Karpas-422 (cell line): ENCODE results near the gene CKB. TPM values are rescaled to one million over a fixed set of nuclear protein-coding genes. Genes with fewer than 3 reads are reported as not detected.

Source experiments
- DNase-seq: peaks from one replicate; pipeline ENCODE4 v3.0.0-alpha.2; 2015
- H2AFZ ChIP-seq: fragments of 200-600 bp; sonication (generic); 2 replicates; pipeline ENCODE4 v1.6.1; 2014; ENCODE audit warnings: antibody characterized with exemption, low read length, mixed read lengths
- H3K27ac ChIP-seq: fragments of 200-600 bp; sonication (generic); 2 replicates; pipeline ENCODE4 v1.5.1; 2014; ENCODE audit warnings: mild to moderate bottlenecking, low read length, moderate library complexity
- H3K27me3 ChIP-seq: fragments of 200-600 bp; sonication (generic); 2 replicates; pipeline ENCODE4 v1.6.1; 2014; ENCODE audit warnings: low read length, mixed read lengths
- H3K36me3 ChIP-seq: fragments of 200-600 bp; sonication (generic); 2 replicates; pipeline ENCODE4 v1.6.1; 2014; ENCODE audit warnings: low read length, mixed read lengths; ENCODE audit not compliant: insufficient read depth
- H3K4me1 ChIP-seq: fragments of 200-600 bp; sonication (generic); 2 replicates; pipeline ENCODE4 v1.6.1; 2014; ENCODE audit warnings: mild to moderate bottlenecking, low read length, mixed read lengths
- H3K4me2 ChIP-seq: fragments of 200-600 bp; sonication (generic); 2 replicates; pipeline ENCODE4 v1.6.1; 2014; ENCODE audit warnings: low read length, low read depth, mild to moderate bottlenecking; ENCODE audit not compliant: poor library complexity, severe bottlenecking
- H3K4me3 ChIP-seq: fragments of 200-600 bp; sonication (generic); 2 replicates; pipeline ENCODE4 v1.5.1; 2014; ENCODE audit warnings: mild to moderate bottlenecking, antibody characterized with exemption, low read length, mixed read lengths
- H3K79me2 ChIP-seq: fragments of 200-600 bp; sonication (generic); 2 replicates; pipeline ENCODE4 v1.6.1; 2014; ENCODE audit warnings: mild to moderate bottlenecking, low read length, mixed read lengths
- H3K9ac ChIP-seq: fragments of 200-600 bp; sonication (generic); 2 replicates; pipeline ENCODE4 v1.6.0; 2014; ENCODE audit warnings: low read length
- H3K9me2 ChIP-seq: fragments of 200-600 bp; sonication (generic), shearing (Covaris generic); replicated peaks from 2 replicates; pipeline ENCODE4 v1.6.0; 2014; ENCODE audit warnings: mild to moderate bottlenecking, low read length, moderate library complexity; ENCODE audit not compliant: insufficient read depth
- H3K9me3 ChIP-seq: fragments of 300-700, 200-600 bp; sonication (generic); 2 replicates; pipeline ENCODE4 v1.6.1; 2014; ENCODE audit warnings: low read length, mixed read lengths
- H4K20me1 ChIP-seq: fragments of 200-600 bp; sonication (generic); 2 replicates; pipeline ENCODE4 v1.6.1; 2014; ENCODE audit warnings: mild to moderate bottlenecking, antibody characterized with exemption, low read length, low read depth; ENCODE audit not compliant: insufficient read depth
- total RNA-seq: library from RNA; depleted of rRNA; stranded (reverse); fragments of >200 nt; shearing (Covaris generic); gene quantifications from 2 replicates; pipeline ENCODE4 v1.2.3, GENCODE V29; 2014; ENCODE audit warnings: low replicate concordance

The CKB gene
- total RNA-seq, 1 experiment from 2014 or later: 30.4 TPM

GRCh38 chr14:103531421-103532215 lies 9.0 kb upstream of the CKB start:
- peaks cover 31% of the 10 kb centered on the region for H3K4me1 ChIP-seq
- DNase-seq: no peak
- H3K9me2 ChIP-seq: no peaks in the 10 kb centered on the region
- no peak overlapping the region for H3K27ac ChIP-seq
- no peaks in the 10 kb centered on the region for H3K9me3 ChIP-seq
- H4K20me1 ChIP-seq: peaks cover 13% of the 10 kb centered on the region; the same call in 1 of the 2 replicates
- H3K79me2 ChIP-seq: peaks cover 36% of the 10 kb centered on the region
- H3K4me3 ChIP-seq: no peak overlapping the region
- no peak overlapping the region for H3K9ac ChIP-seq
- H2AFZ ChIP-seq: no peak overlapping the region
- no peaks in the 10 kb centered on the region for H3K36me3 ChIP-seq
- H3K27me3 ChIP-seq: no peaks in the 10 kb centered on the region
- no peak overlapping the region for H3K4me2 ChIP-seq

- Histone ChIP-seq H3K36me3 (no peaks in the 10 kb centered on the region), H3K27me3 (no peaks in the 10 kb centered on the region), H3K79me2 (peaks cover 36% of the 10 kb centered on the region), H4K20me1 (peaks cover 13% of the 10 kb centered on the region; the same call in 1 of the 2 replicates), H3K4me2 (peak overlapping the region; percentile 83), H2AFZ (no peak overlapping the region), H3K4me1 (peaks cover 31% of the 10 kb centered on the region), H3K9ac (no peak overlapping the region), H3K9me3 (no peaks in the 10 kb centered on the region), H3K9me2 (no peaks in the 10 kb centered on the region), H3K27ac (no peak overlapping the region), H3K4me3 (peak overlapping the region; percentile 93; the same call in 1 of the 2 replicates)
- no peak for DNase-seq
Observed at GRCh38 chr14:103530831-103531230, 8.2 kb upstream of the CKB start.

DNA sequence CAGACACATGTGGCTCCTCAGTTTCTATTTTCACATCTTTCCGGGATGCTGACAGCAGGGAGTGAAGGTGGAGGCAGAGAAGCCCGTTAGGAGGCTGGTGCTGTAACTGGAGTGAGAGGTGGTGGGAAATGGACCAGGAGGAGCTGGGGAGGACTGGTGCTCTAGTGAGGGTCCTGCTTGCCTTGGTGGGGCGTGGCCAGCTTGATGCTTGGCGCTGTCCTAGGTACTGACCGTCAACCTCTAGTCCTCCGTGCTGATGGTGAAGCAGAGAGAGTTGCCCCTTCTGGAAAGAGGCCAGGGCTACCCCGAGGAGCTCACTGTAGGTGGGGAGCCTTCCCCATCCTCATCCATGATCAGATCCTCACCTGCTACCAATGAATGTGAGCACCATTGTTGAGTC lies 7.8 kb upstream of the CKB start:
- no peak overlapping the region for H3K27ac ChIP-seq
- H3K4me3 ChIP-seq: peak overlapping the region; percentile 93
- H3K79me2 ChIP-seq: peaks cover 36% of the 10 kb centered on the region
- peak; percentile 74 for DNase-seq
- no peaks in the 10 kb centered on the region for H3K9me3 ChIP-seq
- H3K36me3 ChIP-seq: no peaks in the 10 kb centered on the region
- peaks cover 31% of the 10 kb centered on the region for H3K4me1 ChIP-seq
- H4K20me1 ChIP-seq: peaks cover 13% of the 10 kb centered on the region; the same call in 1 of the 2 replicates
- H3K4me2 ChIP-seq: peak overlapping the region; percentile 83
- H3K9me2 ChIP-seq: no peaks in the 10 kb centered on the region
- peak overlapping the region; percentile 89 for H3K9ac ChIP-seq
- H3K27me3 ChIP-seq: no peaks in the 10 kb centered on the region
- H2AFZ ChIP-seq: no peak overlapping the region

DNA sequence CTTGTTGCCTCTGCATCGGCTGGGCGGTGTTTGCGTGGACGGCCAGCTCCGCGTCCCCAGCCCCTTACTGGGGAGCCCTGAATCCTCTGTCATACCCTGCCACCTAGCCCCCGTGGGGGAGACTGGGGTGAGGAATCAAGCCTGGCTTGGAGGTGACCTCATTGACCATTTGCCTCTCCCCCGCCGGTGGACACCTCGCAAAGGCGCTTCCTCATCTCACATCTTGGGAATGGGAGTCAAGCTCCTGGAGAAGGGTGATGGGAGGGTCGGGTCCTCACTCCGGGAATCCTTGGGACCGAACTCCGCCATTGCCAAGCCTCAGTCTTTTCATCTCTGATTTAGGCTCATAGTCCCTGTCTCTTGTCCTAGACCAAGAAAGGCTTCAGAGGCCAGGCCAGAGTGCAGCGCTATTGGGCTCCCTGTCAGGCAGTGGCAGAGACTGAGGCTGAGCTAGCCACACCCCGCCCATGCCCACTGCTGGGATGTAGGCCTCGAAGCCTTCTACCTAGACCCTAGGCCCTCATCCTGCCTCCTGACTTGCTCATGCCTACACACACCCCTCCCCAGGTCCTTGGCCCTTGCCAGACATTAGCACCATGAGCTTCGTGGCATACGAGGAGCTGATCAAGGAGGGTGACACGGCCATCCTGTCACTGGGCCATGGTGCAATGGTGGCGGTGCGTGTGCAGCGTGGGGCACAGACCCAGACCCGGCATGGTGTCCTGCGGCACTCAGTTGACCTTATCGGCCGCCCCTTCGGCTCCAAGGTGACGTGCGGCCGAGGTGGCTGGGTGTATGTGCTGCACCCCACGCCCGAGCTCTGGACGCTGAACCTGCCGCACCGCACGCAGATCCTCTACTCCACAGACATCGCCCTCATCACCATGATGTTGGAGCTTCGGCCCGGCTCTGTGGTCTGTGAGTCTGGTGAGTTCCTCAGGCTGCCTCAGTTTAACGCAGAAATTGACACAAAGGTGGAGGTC lies 7.0 kb upstream of the CKB start:
- H3K9me2 ChIP-seq: no peaks in the 10 kb centered on the region
- peaks cover 13% of the 10 kb centered on the region; the same call in 1 of the 2 replicates for H4K20me1 ChIP-seq
- H3K4me2 ChIP-seq: peak overlapping the region; percentile 83
- peak; percentile 55 for DNase-seq
- H3K27ac ChIP-seq: no peak overlapping the region; the same call in 1 of the 2 replicates
- H3K27me3 ChIP-seq: no peaks in the 10 kb centered on the region
- peaks cover 36% of the 10 kb centered on the region for H3K79me2 ChIP-seq
- H3K4me1 ChIP-seq: peaks cover 35% of the 10 kb centered on the region
- H3K9ac ChIP-seq: peak overlapping the region; percentile 89
- H2AFZ ChIP-seq: peak overlapping the region; percentile 17; the same call in 1 of the 2 replicates
- H3K9me3 ChIP-seq: no peaks in the 10 kb centered on the region
- H3K36me3 ChIP-seq: no peaks in the 10 kb centered on the region
- peak overlapping the region; percentile 93 for H3K4me3 ChIP-seq

- Histone ChIP-seq H3K9ac (peak within 1 kb of the TSS; percentile 89), H3K79me2 (peaks cover 36% of the 10 kb centered on the region), H2AFZ (peak within 1 kb of the TSS; percentile 75; the same call in 1 of the 2 replicates), H3K4me1 (peaks cover 41% of the 10 kb centered on the region), H3K36me3 (no peaks in the 10 kb centered on the region), H4K20me1 (peaks cover 13% of the 10 kb centered on the region; the same call in 1 of the 2 replicates), H3K9me3 (no peaks in the 10 kb centered on the region), H3K4me2 (peak within 1 kb of the TSS; percentile 83), H3K9me2 (no peaks in the 10 kb centered on the region), H3K27ac (peak within 1 kb of the TSS; percentile 57; the same call in 1 of the 2 replicates), H3K27me3 (no peaks in the 10 kb centered on the region), H3K4me3 (peak within 1 kb of the TSS; percentile 93)
- peak; percentile 93 for DNase-seq
Observed at GRCh38 chr14:103528587-103529382, 6.2 kb upstream of the CKB start, which contains the start of gene TRMT61A. TSS of gene TRMT61A (plus strand) at chr14:103529196. CDS start at chr14:103529979, 783 bp downstream.

DNA sequence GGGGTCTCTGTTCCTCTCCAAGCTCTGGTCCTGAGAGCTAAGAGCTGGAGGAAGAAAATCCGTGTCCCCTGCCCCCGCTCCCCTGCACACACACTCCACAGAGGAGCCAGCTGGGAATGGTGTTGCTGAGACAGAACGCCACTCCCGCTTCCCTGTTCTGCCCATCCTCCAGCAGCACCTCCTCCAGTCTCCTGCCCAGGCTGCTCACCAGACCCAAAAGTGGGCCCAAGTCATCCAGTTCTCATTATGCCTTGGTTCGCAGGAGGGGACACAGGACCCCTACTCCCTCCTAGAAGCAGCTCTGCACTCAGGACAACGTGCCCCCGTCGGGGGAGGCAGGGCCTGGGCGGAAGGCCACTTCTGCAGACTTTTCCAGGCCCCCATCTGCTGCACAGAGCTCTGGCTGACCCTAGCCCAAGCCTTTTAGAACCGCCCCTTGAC lies 5.5 kb upstream of the CKB start:
- Histone ChIP-seq H3K27me3 (no peaks in the 10 kb centered on the region), H3K9me3 (no peaks in the 10 kb centered on the region), H3K9me2 (no peaks in the 10 kb centered on the region), H3K4me2 (peak overlapping the region; percentile 83), H3K4me3 (peak overlapping the region; percentile 93), H3K79me2 (peaks cover 36% of the 10 kb centered on the region), H3K4me1 (peaks cover 41% of the 10 kb centered on the region), H3K36me3 (no peaks in the 10 kb centered on the region), H3K9ac (peak overlapping the region; percentile 89), H2AFZ (no peak overlapping the region), H4K20me1 (peaks cover 13% of the 10 kb centered on the region; the same call in 1 of the 2 replicates), H3K27ac (peak overlapping the region; percentile 57; the same call in 1 of the 2 replicates)
- no peak for DNase-seq

DNA sequence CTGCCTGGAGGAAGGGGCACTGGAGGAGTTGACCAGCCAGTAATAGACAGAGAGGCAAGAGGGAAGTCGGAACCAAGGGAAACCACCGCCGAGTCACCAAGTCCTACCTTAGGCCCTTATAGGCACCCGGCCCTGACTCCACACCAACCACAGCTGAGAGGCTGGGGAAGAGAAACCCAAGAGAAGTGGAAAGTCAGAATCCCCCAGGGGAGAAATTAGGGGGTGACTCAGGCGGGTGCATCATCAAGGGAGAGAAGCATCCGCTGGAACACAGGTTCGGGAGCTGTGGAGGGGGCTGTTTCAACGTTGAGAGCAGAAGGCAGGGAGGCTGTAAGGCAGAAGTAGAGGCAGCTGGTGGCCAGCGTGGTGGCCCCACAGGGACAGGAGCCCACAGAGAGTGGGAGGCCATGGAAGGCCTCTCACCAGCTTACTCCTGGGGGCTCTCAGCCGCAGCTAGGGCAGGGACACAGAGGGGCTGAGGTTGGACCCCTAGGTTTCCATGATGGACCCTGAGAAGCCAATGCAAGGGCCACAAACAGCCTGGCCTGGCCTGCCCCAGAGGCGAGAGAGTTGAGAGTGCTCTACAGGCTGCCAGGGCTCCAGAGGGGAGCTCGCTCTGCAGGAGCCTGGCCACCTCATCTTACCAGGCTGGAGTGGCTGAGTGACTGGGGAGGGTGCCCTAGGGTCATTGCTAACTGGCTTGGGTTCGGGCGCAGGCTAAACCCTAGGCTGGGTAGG lies 4.9 kb upstream of the CKB start:
- peaks cover 36% of the 10 kb centered on the region for H3K79me2 ChIP-seq
- H2AFZ ChIP-seq: no peak overlapping the region
- H3K27ac ChIP-seq: peak overlapping the region; percentile 57
- H3K36me3 ChIP-seq: no peaks in the 10 kb centered on the region
- peaks cover 41% of the 10 kb centered on the region for H3K4me1 ChIP-seq
- no peaks in the 10 kb centered on the region for H3K9me2 ChIP-seq
- H3K27me3 ChIP-seq: no peaks in the 10 kb centered on the region
- H3K9me3 ChIP-seq: no peaks in the 10 kb centered on the region
- H4K20me1 ChIP-seq: peaks cover 13% of the 10 kb centered on the region; the same call in 1 of the 2 replicates
- H3K4me3 ChIP-seq: peak overlapping the region; percentile 93
- H3K9ac ChIP-seq: peak overlapping the region; percentile 89
- H3K4me2 ChIP-seq: peak overlapping the region; percentile 83
- DNase-seq: peak; percentile 90
